ENCODE results near the gene LRRC55.

DNA sequence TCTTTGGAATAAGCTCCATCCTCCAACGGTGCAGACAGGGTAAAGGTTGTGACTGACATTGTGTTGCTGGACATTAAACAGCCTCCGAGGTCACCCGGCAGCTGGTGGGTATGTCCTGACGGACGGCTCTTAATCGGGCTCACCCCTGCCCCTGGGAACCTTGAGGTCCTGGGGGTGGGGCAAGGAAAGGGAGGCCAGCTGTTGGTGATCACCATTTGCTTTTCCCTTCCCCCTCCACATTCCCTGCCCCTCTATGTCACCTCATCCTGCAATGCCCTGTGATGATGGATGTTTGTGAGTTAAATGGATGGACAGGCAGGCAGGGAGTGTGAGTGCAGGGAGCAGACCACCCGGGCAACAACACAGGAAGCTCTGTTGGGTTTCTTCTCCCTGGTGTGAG is 29.0 kb downstream of the LRRC55 start:
- no peak for TF ChIP-seq POLR2A (IDR thresholded peaks at IDR 0.05)
- TF ChIP-seq, protein P1, sequence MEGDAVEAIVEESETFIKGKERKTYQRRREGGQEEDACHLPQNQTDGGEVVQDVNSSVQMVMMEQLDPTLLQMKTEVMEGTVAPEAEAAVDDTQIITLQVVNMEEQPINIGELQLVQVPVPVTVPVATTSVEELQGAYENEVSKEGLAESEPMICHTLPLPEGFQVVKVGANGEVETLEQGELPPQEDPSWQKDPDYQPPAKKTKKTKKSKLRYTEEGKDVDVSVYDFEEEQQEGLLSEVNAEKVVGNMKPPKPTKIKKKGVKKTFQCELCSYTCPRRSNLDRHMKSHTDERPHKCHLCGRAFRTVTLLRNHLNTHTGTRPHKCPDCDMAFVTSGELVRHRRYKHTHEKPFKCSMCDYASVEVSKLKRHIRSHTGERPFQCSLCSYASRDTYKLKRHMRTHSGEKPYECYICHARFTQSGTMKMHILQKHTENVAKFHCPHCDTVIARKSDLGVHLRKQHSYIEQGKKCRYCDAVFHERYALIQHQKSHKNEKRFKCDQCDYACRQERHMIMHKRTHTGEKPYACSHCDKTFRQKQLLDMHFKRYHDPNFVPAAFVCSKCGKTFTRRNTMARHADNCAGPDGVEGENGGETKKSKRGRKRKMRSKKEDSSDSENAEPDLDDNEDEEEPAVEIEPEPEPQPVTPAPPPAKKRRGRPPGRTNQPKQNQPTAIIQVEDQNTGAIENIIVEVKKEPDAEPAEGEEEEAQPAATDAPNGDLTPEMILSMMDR (IDR thresholded peaks at IDR 0.05) = no peak
